GM12865 (cell line): ENCODE data around the gene IRF4.

Experiments used
- DNase-seq: peaks from one replicate; pipeline ENCODE4 v3.0.0; 2010; ENCODE audit warnings: low read depth
- H3K4me3 ChIP-seq: 2 replicates; pipeline ENCODE4 v1.5.1; 2011; ENCODE audit warnings: mild to moderate bottlenecking, low read depth, low read length, control low read depth
- CTCF ChIP-seq: IDR thresholded peaks from 2 replicates; pipeline ENCODE4 v1.5.1; 2011; ENCODE audit warnings: low read length, control low read depth, low read depth, inconsistent platforms; ENCODE audit not compliant: insufficient read depth; ENCODE audit errors: missing control alignments

IRF4 gene

GRCh38 chr6:358432-358831, 33.1 kb upstream of the IRF4 start:
- DNase-seq, result no peak
- TF ChIP-seq CTCF, result no peak
- no peak overlapping the region for H3K4me3 ChIP-seq

GRCh38 chr6:358847-359246, 32.7 kb upstream of the IRF4 start:
- no peak for DNase-seq
- no peak overlapping the region for H3K4me3 ChIP-seq
- no peak for TF ChIP-seq CTCF

GRCh38 chr6:359261-360035, 32.1 kb upstream of the IRF4 start:
- TF ChIP-seq CTCF, result no peak
- DNase-seq, result no peak
- no peak overlapping the region for H3K4me3 ChIP-seq

GRCh38 chr6:360349-360748, 31.2 kb upstream of the IRF4 start:
- no peak for TF ChIP-seq CTCF
- H3K4me3 ChIP-seq, result no peak overlapping the region
- no peak for DNase-seq

GRCh38 chr6:360764-361373, 30.7 kb upstream of the IRF4 start:
- TF ChIP-seq CTCF, result no peak
- no peak overlapping the region for H3K4me3 ChIP-seq
- DNase-seq, result no peak

GRCh38 chr6:361411-362132, 30.0 kb upstream of the IRF4 start:
- H3K4me3 ChIP-seq, result no peak overlapping the region
- DNase-seq, result no peak
- no peak for TF ChIP-seq CTCF
